Body of pancreas (tissue), 4 donors: ENCODE data around the gene HELQ.

ENCODE experiments used
- CTCF ChIP-seq, 7 experiments: fragments of 450-650 bp in 4 of 7; fragments of 200-600 bp in 3 of 7; sonication (generic) in 3 of 7; IDR thresholded peaks; one replicate each; pipeline ENCODE4 v1.5.1; 2016 to 2019; ENCODE audit warnings: antibody characterized with exemption in 7 of 7
- POLR2A ChIP-seq, 3 donors: fragments of 450-650 bp; IDR thresholded peaks; one replicate each; pipeline ENCODE4 v1.6.1; 2016; ENCODE audit warnings: antibody characterized with exemption in 3 of 3, mild to moderate bottlenecking in 2 of 3

- TF ChIP-seq CTCF (IDR thresholded peaks at IDR 0.05) (no peak), POLR2A (IDR thresholded peaks at IDR 0.05) (no peak)
Observed at GRCh38 chr4:83486457-83487129, 31.0 kb upstream of the HELQ start.
